HG03460 (cell line): ENCODE measurements around the gene TTLL4.
"Not testable (repeated sequence)": the region's sequence is repeated elsewhere in the genome, so short reads cannot be mapped to it uniquely, and the experiment has no call there.

ENCODE experiments used
- ATAC-seq: cut with Tn5 transposase; IDR thresholded peaks from one replicate; pipeline ENCODE4 v1.9.1; 2021; ENCODE audit not compliant: unreplicated experiment

The TTLL4 gene

DNA sequence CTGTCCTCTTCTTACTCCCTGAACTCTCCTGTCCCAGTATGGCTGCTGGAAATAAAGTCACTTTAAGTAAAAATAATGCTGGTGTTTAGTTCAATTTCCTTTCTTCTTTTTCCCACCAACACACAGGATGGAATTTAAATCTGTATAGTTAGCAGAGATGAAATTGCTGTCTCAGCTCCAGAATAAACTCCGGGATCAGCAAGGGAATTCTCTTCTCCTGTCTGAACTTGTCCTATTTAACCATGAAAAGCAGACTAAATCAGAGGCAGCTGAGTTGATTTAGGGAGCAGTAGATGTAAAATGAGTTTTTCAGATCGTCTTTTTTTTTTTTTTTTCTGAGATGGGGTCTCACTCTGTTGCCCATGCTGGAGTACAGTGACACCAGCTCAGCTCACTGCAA, 25.9 kb downstream of the TTLL4 start:
- ATAC-seq, result no peak

DNA sequence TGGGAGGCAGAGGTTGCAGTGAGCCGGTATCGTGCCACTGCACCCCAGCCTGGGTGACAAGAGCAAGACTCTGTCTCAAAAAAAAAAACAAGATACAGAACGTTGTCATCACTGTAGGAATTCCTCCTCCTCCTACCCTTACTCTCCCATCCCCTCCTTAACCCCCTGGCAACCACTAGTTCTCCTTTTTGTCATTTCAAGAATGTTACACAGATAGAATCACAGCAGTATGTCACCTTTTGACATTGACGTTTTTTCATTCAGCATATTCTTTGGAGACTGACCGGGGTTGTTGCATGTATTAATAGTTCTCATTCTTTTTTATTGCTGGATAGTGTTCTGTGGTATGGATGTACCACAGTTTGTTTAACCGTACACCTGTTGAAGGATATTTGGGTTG, 32.4 kb downstream of the TTLL4 start:
- ATAC-seq, result no peak

DNA sequence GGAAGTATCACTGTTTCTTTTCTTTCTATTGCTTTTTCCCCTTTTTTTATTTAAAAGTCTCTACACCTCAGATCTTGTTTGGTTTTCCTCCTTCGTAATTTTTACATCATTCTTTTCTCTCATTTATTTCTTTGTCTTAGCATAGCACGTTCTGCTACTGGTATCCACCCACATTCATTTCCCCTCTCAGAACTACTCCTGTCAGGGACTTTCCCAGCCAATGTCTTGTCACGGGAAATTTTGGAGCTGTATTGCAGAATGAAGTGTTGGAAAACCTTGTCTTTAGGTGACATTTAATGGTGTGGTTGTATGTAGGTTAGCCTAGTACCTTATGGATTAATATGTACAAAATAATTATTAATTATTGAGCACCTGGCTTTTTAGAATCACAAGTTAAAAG, 34.0 kb downstream of the TTLL4 start:
- no peak for ATAC-seq

DNA sequence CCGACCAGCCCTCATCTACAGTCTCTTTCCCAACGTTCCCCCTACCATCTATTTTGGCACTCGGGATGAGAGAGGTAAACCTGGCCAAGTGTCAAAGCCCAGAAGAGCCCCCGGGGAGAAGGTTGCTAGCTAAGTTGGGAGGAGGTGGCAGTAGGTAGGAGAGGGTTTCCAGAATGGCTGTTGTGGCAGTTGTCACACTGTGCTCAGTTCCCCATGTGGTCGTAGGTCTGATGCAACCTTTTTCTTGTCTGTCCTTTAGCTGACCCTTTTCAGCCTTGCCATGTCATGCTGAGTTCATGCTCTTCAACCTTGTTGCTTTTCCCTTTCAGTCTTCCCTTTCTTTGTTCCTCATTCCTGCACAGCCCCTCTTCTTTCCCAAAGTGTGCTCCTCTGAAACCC, 34.5 kb downstream of the TTLL4 start:
- no peak for ATAC-seq

DNA sequence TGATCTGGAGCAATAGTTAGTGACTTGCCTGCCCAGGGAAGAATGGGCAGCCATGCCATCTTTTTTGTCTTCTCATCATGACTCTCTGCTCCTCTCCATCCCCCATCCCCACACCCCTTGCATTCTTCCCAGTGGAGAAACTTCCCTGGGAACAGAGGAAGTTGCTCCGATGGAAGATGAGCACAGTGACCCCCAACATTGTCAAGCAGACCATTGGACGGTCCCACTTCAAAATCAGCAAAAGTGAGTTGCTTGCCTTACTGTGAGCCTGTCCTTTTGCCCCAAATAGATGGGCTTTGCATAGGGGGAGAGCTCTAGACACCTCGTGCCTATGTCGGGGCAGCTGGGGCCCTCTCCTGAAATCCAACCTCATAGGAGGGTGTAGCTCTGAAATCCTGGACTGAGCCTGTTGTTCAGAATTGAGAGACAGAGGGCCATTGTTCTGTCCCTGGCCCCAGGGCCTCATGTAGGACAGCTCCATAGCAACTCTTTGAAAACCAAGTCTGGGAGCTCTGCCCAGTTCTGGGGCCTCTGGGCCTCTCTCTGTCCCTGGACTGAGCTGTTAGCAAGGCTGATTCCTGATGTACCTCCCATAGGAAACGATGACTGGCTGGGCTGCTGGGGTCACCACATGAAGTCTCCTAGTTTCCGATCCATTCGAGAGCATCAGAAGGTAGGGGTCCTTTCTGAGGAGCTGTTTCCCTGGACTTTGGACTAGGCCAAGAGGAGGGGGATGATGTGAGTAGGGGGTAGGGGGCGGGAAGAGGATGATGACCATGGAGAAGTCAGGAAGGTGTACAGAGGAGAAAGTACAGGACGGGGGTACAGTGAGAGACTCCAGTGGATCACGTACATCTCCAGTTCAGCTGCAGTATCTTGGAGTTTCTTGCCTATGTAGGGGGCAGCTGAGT, 35.2 kb downstream of the TTLL4 start:
- no peak for ATAC-seq

DNA sequence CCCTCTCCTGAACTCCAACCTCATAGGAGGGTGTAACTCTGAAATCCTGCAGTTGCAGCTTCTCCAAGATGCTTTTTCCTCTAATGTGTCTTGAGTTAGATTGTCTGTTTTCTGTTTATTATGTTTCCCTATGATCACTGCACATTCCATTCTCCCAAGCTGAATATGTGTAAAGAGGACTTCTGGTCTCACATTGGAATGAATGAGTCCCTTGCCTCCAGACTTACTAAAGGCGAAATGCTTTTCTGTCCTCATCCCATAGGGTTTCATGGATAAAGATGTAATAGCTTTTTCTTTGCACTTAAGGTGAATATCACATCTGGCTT, 35.8 kb downstream of the TTLL4 start:
- ATAC-seq, result no peak

DNA sequence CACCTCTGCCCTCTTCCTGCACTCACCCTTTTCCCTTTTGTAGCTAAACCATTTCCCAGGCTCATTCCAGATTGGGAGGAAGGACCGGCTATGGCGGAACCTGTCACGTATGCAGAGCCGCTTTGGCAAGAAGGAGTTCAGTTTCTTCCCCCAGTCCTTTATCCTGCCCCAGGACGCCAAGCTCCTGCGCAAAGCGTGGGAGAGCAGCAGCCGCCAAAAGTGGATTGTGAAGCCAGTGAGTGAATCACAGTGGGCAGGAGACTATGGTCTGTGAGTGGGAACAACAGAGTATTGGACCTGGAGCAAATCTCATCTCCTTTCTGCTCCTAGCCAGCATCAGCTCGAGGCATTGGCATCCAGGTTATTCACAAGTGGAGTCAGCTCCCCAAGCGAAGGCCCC, 36.3 kb downstream of the TTLL4 start:
- ATAC-seq, result no peak

DNA sequence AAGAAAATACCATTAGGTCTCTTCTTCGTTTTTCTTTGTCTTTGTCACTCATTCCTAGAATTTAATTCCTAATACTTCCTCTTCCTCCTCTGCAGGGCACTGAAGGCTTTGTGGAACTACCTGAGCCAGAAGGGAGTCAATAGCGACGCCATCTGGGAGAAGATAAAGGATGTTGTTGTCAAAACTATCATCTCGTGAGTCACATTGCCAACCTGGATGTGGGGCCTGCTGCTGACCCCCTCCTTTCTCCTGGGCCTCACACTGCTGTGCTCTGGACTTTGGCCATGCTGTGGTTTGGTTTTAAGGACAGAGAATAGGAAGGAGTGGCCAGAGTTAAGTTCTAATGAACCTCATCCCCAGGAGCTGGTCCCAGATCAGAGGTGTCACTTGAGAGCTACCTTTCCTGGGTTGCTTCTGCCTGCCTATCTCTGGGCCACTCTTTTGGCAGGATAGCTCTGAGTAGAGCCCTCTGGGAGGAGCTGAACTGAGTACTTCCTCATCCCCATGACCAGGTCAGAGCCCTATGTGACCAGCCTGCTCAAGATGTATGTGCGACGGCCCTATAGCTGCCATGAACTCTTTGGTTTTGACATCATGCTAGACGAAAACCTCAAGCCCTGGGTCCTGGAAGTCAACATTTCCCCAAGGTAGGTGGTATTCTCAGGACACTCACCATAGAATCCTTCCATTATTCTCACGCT, 38.3 kb downstream of the TTLL4 start:
- ATAC-seq, result no peak

DNA sequence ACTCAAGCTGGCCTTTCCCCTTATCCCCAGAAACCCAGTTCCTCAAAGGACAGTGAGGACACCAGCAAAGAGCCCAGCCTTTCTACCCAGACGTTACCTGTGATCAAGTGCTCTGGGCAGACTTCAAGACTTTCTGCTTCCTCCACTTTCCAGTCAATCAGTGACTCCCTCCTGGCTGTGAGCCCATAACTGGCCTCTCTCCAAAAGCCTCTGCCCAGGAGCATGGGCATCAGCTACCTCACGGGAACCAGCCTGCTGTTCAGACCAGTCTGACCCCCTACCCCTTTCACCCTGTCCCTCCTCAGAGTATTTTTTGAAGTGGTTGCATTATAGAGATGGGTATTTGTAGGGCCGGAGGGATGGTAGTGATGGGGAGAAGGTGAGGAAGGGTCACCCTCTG, 43.6 kb downstream of the TTLL4 start:
- no peak for ATAC-seq

DNA sequence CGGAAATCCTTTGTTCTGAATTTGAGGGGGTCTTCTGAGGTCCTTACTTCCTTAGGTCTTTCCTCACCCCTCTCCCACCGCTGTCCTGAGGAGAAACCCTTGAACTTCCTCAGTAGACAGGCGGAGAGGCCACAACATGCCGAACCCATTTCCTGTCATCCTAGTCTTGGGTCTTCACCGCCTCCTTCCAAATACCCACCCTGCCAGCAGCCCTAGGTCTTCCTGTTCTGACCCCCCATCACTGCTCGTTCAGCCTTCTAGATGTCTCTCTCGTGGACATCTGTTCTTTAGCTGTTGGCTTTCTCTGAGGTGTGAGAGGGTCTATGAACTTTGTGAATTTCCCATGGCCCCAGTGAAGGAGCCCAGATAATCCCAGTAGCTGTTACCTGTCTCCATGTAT, 44.1 kb downstream of the TTLL4 start:
- no peak for ATAC-seq

DNA sequence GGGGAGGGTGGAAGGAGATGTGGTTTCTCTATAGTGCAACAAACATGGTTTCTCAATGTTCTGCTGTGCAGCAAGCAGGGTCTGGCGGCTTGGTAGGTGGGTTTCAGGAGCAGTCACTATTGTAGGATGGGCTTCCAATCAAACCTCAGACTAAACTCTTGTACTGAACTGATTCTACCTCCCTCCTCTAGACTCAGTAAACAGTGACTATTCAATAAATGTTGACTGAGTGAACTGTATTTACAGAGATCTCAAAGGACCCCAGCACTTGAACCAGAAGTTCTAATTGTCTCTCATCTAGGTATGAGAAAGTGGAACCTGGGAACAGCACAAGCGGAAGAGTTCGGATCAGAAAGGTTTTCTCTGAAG, 44.5 kb downstream of the TTLL4 start:
- ATAC-seq, result no peak

DNA sequence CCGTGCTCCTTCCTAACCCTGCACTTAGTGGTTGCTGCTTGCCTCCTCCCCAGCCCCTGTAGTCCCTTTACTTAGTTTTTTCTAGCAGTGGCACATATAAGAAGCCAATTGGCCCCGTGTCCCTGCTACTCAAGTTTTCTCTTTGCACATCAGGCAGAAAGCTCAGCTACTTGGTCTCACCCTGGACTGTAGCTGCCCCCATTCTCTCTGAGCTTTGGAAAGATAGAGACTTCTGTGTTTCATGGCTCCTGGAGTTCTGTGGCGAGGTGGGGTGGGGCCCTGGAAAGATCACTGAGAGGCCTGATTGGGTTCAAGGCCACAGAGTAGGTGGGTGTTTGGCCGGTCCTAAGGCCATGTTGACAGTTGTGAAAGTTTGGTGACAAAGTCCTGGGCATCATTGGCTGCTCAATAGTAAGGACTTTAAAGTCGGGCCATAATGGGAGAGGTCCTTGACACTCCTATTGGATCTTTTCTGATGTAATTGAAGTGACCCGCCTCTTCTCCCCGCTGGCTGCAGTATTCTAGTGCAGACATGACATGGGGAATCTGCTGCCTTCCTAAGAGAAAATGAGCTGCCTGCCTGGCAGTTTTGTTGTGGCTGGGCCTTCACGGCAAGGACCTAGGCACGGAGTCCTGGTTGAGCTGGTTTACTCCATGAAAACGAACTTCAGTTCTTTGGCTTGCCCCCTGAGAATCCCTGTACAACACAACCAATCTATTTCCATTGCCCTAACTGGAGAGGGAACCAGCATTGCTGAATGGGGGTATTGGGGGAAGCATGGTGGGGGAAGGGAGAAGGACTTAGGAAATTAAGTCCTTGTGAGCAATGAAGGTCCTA, 45.2 kb downstream of the TTLL4 start:
- no peak for ATAC-seq

DNA sequence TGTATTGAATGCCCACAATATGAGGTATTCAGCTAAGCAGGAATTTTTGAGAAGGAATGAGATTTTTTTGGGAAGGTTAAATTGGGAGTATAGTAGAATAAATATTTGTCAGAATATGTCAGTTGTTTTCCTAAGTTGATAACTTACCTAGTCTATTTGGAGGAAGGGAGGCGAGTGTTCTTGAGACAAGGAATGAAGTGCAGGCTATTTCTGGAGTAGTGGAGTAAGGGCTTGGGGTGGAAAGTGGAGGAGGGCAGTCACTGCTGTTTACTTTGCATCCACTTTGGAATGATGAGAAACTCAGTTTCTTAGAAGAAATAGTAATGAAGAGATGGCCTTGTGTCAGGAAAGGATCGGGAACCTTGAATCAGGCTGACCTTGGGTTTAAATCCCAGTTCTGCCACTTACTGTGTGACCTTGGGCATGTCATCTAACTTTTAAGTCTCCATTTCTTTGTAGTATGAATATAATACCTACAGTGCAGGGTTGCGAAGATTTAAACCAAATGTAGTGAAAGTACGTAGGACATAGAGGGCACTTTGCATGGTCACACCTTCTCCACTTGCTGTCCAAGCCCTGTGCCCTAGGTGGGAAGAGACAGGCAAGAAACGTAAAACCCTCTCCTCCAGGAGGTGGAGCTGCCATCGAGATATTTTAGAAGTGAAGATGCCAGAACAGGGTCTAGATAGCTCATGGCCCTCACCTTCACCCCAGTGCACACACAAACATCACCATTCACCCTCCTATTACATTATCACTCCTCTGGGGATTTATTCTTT, 46.2 kb downstream of the TTLL4 start:
- ATAC-seq, result no peak

DNA sequence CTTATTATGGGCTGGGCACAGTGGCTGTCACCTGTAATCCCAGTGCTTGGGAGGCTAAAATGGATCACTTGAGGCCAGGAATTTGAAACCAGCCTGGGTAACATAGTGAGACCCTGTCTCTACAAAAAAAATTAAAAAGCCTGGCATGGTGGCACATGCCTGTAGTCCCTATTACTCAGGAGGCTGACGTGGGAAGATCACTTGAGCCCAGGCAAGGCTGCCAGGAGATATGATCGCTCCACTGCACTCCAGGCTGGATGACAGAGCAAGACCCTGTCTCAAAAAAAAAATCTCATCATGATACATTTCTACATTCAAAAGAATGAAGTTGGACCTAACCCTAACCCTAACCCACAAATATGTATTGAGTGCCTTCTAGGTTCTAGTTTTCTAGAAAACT, 51.2 kb downstream of the TTLL4 start:
- ATAC-seq, result no peak

DNA sequence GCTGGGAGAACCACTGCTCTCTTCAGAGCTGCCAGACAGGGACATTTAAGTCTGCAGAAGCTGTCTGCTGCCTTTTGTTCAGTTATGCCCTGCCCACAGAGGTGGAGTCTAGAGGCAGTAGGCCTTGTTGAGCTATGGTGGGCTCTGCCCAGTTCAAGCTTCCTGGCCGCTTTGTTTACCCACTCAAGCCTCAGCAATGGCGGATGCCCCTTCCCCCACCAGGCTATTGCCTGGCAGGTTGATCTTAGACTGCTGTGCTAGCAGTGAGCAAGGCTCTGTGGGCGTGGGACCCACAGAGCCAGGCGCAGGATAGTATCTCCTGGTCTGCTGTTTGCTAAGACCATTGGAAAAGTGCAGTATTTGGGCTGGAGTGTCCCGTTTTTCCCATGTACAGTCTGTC, 62.1 kb downstream of the TTLL4 start:
- ATAC-seq, result not testable (repeated sequence)

DNA sequence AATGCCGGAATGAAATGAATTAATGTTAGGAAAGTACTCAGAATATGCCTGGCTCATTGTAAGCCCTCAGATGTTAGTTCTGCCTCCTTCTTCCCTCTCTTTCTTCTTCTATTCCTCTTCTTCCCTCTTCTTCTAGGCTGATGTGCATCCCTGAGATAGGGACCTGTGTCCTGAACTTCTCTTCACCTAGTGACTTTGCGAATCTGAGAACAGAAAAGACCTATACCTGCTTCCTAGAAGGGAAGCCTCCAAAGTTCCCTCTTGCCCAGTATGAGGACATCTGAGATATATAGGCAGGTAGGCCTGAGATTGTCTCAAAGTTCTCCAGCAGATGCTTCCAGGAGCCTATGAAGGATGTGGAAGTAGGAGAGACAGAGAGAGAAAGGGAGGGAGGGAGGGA, 63.2 kb downstream of the TTLL4 start:
- no peak for ATAC-seq

DNA sequence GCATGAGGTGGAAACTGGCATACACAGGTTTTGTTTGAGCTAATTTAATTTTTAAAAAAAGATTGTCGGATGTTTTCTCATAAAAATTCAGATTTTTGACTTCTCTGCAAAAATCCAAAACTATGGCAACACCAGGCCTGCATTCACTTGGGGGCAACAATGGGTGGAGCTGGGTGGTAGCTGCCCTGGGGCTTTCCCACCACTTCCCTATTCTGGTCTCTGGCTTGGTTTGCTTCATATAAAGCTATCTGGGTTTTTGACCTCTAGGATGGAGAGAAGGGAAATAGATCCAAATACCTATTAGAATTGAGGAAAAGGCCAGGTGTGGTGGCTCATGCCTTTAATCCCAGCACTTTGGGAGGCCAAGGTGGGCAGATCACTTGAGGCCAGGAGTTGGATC, 65.9 kb downstream of the TTLL4 start:
- no peak for ATAC-seq

DNA sequence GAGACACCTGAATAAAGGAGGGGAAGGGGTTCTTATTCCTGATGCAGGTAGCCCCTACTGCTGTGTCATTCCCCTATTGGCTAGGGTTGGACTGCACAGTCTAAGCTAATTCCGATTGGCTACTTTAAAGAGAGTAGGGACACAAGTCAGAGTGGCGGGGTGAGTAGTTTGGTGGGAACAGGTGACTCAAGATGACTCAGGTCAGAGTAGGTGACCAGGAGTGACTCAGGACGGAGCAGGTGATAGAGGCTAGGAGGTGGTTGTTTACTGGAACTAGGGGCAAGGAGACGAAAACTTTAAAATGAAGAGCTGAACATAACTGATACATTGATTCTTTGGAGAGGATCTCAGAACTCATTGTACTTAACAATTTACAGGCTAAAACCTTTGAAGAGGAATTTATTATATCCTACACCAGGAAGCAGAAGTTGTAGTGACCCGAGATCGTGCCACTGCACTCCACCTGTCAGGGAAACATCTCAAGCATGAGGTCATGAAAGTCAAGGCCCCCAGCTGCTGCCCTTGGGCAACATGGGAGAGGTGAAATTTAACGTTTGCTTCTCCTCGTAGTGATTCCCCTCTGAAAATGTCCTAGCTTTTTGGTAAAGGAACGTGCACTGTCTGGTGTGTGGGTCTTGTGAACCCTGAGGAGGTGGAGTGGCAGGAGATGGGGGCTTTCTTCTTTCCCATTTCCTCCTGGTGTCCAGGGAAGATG, 66.8 kb downstream of the TTLL4 start:
- ATAC-seq, result no peak

DNA sequence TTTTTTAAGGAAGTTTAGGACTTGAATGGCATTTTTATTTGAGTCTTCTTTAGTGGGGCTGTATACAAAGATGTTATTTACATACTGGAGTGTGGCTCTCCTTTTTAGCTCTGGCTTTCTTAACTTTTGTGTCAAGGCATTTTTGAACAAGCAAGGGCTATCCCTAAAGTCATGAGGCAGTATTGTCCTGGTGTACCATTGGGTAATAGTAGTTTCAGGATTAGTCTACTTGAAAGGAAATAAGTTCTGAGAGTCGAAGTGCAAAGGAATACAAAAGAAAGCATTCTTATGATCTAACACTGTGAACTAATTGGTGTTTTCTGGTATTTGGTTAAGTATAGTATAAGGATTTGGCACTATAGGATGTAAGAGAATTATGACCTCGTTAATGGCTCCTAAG, 69.4 kb downstream of the TTLL4 start:
- no peak for ATAC-seq
